SU-DHL-6 (cell line): ENCODE results near the gene CYP2A6.
"Not testable (repeated sequence)": the region's sequence is repeated elsewhere in the genome, so short reads cannot be mapped to it uniquely, and the experiment has no call there.

Source experiments
- CTCF ChIP-seq: fragments of 200-600 bp; sonication (generic); IDR thresholded peaks from one replicate; pipeline ENCODE4 v1.5.1; 2017; ENCODE audit warnings: antibody characterized with exemption, mild to moderate bottlenecking, low read length, moderate library complexity; ENCODE audit not compliant: insufficient read depth, poor library complexity, severe bottlenecking
- EZH2phosphoT487 ChIP-seq: fragments of 200-600 bp; sonication (generic), shearing (Covaris generic); conservative IDR thresholded peaks from 2 replicates; pipeline ENCODE4 v1.6.1; 2018; ENCODE audit warnings: mild to moderate bottlenecking, antibody characterized with exemption, low read length, moderate library complexity, mixed read lengths

- TF ChIP-seq CTCF, EZH2phosphoT487: not testable (repeated sequence)
Measured at GRCh38 chr19:40818480-40819399, 31.5 kb downstream of the CYP2A6 start.
